Activated CD8-positive, alpha-beta memory T cell treated with anti-CD3 and anti-CD28 coated beads, Interleukin-2, amount 50 U/mL, for 24 hours (primary cell): ENCODE results near the gene GSTT4.
"Not testable (repeated sequence)": the region's sequence is repeated elsewhere in the genome, so short reads cannot be mapped to it uniquely, and the experiment has no call there.

Experiments
- DNase-seq: peaks from one replicate; pipeline ENCODE4 v3.0.0-alpha.2; 2020; ENCODE audit errors: extremely low read depth

The GSTT4 gene

DNA sequence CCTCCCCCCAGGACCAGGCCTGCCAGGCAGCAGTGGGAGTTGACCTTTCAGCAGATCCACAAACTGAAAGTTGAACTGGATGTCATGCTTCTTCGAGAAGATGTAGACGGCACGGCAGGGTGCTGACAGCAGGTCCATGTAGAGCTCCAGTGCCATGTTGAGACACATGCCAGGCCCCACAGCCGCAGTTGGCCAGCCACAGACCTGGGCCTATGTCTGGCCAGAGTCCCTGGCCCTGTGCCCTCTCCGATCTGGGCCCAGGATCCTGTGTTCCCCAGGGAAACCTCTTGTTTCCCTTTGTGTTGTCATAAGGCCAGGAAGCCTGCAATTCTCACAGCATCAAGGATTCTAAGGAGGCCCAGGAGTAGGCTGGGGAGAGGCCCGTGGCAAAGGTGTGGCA, at the start of gene GSTT4:
Gene GSTT4, minus strand, starts transcription at position 253 of the 400 bp plus-strand sequence. Its CDS starts 97 bp downstream, at position 156.
- no peak for DNase-seq

DNA sequence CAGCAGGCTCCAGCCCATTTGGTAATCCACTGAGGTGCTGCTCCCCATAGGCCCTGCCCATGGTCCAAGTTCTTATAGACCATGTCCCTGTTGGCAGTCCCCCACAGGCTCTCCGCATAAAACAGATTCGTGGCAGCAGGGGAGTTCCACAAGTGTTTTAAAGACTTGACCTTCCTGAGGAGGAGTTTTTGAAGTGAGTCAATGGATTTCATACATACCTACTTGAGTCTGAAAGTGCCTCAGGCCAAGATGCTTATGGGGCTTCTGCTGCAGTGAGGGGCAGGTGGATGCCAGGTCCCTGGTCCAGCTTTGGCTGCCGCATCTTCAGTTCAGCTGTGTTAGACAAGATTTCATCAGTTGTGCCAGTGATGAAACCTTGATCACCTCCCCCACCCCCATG, 49.1 kb upstream of the GSTT4 start:
- no peak for DNase-seq

DNA sequence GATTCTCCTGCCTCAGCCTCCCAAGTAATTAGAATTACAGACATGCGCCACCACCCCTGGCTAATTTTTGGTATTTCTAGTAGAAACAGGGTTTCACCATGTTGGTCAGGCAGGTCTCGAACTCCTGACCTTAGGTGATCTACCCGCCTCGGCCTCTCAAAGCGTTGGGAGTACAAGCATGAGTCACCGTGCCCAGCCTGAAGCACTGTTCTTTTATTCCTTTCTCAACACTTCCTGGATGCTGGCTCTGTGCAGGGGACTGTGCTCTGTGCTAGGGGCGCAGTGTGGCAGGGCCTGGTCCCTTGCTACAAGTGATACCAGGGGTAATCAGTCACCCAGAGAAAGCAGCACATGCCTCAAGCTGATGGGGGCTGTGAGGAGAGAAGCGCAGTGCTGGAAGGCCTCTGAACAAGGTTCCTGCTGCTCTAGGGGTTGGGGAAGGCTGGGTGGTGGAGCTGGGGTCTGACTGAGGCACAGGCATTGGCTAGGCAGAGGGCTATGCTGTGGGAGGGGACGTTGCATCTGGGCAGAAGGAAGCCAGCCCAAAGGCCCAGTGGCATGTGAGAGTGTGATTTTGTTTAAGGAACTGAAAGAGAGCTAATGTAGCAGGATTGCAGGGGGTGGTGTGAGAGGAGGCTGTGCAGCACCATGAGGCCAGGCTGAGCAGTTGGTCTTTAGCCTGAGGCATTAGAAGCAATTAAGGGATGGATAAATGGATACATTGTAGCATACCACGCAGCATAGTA, 48.4 kb upstream of the GSTT4 start:
- no peak for DNase-seq

DNA sequence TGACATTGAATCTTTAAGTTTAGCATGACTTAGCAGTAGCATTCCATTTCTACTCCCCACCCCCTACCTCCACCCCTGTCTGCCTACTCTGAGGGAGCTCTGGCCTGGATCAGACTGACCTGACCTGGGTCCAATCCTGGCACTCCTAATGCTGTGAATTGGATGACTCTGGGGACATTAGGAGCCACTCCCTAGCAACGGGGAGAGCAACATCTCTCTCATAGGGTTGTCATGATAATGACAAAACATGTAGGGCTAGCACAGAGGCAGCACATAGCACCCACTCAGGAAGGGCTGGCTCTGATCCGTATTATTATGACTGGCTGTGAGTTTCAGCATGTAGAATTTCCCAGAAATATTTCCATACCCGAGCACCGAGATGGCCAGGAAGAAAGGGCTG, 46.3 kb upstream of the GSTT4 start:
- no peak for DNase-seq

DNA sequence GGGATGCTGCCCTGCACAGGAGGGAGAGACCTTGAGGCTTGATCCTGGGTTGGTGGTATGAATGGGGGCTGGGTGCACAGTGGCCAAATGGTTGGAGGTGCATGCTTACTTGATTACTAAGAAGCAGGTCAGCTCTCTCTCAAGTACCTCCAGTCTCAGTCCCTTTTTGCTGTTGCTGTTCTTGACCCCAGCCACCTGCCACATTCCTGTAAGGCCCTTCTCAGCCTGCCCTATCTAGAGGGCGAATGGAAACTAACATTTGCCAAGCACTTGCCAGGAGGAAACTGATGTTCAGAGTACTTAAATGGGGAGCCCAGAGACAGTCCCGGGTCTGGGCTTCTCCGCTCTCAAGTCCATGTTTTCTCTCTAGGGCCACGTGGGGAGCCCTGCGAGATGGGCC, 45.8 kb upstream of the GSTT4 start:
- DNase-seq: no peak

DNA sequence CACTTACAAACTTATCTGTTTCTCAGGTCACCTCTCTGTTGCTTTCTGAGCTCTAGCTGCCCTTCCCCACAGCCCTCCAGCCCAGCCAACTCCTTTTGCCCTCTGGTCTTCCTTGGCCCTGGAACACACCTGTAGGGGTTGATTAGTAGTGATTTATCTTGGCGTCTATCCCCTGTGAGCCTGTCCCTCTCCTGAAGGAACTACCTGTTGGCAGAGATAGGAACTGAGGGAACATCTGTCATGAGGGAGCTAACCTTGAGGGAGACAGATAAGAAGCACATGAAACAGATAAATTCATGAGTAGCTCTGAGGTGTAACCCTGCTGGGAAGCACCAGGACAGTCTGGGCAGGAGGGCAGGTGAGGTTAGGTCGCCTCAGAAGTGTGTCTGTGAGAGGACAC, 44.7 kb upstream of the GSTT4 start:
- DNase-seq: no peak

DNA sequence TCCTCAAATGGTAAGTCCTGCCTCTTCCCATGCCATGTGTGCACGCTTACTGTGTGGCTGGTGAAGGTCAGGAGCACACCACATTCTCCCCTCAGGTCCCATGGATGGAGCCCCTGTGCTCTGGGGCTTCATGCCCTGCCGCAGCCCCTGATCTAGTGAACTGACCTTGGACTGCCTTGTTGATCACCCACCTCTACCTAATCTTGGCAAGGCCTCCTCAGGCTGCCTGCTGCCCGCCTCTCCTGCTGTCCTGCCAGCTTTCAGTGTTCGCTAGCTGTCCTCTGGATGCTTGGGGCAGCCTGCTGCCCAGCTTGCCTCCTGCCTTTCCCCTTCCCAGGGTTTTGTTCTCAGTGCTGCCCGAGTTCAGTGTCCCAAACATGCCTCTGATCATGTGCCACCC, 44.0 kb upstream of the GSTT4 start:
- no peak for DNase-seq

DNA sequence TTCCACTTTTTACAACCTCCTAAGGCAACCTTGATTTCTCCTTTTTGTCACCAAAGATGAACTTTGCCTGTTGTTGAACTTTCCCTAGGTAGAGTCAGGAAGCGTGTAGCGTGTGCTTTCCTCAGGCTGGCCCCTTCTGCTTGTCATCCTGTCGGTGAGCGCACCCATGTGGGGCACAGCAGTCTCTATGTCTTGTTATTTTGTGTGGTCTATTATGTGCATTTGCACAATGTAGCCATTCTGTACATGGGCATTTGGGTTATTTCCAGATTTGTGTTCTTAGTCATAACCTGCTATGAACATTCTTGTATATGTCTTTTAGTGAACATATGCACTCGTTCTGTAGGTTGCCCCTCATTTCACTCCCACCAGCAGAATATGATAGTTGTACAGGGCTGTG, 40.8 kb upstream of the GSTT4 start:
- DNase-seq: no peak

DNA sequence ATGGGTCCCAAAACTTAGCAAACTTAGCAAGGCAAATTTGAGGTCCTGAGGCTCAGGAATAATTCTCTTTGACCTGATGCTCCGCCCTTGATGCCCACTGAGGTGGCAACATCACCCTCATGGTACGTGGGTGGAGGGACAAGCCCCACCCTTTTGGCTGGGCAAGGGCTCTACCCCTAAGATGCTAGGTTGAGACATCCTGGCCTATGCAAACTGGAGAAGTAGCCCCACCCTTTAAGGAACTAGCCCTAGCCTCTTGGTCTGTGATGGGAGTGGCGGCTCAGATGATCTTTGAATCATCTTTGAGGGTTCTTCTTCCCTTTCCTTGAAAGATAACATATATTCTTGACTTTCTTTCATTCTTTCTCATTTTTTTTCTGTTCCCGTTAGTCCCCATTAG, 38.7 kb upstream of the GSTT4 start:
- DNase-seq: no peak

DNA sequence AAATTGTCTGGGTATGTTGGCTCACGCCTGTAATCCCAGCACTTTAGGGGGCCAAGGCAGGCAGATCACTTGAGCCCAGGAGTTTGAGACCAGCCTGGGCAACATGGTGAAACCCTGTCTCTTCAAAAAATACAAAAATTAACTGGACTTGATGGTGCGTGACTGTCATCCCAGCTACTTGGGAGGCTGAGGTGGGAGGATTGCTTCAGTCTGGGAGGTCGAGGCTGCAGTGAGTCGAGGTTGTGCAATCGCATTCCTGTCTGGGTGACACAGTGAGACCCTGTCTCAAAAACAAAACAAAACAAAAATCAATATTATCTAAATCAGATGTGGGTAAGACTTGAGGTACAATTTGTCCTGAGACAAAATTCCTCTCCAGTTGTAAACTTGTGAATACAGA, 38.2 kb upstream of the GSTT4 start:
- not testable (repeated sequence) for DNase-seq

DNA sequence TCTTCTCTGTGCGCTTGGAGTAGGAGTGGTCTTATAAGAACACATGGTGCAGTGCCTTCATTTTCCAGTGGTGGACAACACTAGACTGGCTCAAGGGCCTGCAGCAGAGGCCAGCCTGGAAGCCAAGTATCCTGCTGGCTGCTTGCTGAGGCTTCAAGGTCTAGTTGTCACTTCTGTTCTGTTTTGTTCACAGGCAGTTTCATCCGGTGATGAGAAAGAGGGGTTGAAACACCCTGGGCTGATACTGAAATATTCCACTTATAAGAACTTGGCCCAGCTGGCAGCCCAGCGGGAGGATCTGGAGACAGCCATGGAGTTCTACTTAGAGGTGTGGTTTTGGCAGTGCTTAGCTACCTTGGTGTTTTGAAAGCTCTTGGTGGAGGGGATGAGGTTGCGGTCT, 35.7 kb upstream of the GSTT4 start:
- no peak for DNase-seq

DNA sequence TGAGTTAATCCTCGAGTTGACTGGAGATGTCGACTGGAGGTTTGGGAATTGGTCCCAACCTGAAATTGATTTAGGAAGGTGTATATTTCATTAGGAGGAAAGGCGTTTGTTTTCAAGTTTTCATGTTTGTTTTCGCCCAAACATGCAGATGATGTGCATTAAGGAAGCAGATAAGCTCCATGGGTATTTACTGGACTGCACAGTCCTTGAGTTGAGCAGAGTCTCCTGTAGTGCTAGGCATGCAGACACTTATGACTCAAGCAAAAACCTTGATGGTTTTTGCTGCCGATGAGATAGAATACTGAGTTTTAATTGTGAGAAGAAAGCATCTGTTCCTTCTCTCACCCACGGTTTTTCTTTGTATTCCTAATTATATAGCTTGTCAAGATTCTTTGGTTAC, 33.8 kb upstream of the GSTT4 start:
- no peak for DNase-seq

DNA sequence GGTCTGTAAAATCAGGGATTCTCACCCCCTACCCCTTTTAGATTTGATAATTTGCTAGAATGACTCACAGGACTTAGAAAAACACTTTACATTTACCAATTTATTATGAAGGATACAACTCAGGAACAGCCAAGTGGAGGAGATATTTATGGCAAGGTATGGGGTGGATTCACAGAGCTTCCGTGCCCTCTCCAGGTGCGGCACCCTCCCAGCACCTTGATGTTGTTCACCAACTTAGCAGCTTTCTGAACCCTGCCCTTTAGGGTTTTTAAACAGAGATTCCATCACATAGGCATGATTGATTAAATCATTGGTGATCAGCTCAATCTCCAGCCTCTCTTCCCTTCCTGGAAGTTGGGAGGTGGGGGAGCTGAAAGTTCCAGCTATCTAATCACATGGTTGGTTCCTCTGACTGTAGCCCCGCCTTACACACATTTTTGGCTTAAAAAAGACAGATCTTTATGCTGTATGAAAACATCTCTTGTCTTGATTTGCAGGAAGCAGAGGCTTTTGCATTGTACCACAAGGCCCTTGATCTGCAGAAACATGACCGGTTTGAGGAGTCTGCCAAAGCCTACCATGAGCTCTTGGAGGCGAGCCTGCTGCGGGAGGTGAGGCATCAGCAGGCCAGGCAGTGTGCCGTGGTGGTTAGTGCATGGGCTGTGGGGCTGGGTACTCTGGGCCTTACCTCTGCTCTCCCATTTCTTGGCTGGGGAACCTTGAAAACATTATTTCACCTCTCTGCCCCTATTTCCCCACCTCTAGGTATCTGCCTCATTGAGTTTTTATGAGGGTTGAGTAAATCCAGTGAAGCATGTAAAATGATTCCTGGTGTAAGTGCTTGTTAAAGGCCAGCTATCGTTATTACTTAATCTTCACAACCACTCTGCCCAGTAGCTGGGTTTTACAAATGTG, 32.9 kb upstream of the GSTT4 start:
- no peak for DNase-seq

DNA sequence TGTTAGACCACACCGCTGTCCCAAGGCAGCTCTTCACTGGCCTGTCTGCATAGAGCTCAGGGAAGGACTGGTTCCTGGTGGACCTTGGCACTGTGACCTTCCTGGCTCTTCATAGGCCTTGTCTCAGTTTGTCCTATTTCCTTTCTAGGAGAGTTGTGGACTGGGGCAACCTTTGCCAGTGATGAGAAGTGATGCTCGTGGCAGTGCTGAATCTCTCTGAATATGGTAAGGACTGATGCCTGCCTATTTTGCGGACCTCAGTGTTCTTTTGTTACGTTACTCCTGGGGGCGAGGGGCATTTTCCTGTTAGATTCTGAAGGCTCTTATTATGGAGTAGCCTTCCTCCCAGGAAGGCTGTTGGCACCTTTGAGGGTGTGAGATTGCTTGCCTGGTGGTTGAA, 30.0 kb upstream of the GSTT4 start:
- DNase-seq: no peak

DNA sequence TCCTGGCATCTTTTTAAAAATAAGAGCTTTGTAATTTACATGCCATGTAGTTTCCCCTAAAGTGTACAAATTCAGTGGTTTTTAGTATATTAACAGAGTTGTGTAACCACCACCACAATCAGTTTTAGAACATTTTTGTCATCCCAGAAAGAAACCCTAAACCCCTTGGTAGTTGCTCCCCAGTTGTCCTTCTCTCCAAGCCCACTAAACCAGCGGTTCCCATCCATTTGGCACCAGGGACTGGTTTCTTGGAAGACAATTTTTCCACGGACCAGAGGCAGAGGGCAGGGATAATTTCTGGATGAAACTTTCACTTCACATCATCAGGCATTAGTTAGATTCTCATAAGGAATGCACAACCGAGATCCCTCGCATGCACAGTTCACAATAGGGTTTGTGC, 28.5 kb upstream of the GSTT4 start:
- no peak for DNase-seq

DNA sequence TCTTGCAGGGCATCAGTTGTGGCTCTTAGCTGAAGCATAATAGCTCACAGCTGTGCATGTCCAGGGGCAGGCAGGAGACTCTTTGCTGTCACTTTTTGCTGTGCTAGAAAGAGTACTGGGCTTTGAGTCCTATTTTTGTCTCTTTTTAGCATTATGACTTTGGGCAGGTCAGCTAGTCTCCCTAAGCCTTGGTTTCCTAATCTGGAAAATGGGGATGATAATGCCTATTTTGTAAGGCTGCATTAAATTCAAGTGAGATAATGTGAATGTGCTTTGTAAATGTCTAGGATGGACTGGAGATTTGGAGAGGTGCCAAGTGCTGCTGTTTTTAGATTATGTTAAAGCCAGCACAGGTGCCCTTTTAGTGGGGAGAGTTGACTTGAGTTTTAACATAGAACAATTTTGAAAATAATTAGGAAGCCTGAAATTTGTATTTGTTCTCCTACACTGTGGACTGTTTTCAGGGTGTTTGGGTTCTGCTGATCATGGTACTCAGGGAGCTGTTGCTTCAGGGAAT, 25.0 kb upstream of the GSTT4 start:
- DNase-seq: no peak

DNA sequence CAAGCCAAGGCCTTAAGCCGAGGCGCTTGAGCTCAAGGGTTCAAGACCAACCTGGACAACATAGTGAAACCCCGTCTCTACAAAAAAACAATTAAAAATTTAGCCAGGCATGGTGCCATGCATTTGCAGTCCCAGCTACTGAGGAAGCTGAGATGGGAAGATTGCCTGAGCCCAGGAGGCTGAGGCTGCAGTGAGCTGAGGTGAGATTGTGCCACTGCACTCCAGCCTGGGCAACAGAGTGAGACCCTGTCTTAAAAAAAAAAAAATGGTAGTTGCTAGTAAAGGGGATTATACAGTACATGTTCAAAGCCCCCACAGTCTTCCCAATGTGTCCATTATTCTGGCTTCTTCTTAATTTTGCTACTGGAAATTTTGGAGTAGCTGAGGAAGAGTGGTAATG, 24.1 kb upstream of the GSTT4 start:
- no peak for DNase-seq

DNA sequence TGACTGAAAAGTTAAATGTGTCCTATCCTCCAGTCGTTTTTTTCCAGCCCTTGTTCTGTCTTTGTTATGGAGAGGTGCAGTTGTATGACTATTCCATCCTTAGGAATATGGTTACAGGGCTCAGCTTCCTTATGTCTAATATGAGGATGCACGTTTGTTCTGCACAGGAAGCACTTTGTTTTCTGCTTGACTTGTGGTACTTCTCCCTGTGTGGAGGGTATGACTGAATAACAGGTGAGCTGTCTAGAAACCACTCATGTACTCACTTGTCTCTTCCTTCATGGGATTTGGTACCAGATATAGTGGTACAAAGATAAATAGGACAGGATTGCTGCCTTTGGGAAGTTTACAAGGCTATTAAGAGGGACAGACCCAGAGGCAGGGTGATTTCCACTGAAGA, 23.3 kb upstream of the GSTT4 start:
- no peak for DNase-seq

DNA sequence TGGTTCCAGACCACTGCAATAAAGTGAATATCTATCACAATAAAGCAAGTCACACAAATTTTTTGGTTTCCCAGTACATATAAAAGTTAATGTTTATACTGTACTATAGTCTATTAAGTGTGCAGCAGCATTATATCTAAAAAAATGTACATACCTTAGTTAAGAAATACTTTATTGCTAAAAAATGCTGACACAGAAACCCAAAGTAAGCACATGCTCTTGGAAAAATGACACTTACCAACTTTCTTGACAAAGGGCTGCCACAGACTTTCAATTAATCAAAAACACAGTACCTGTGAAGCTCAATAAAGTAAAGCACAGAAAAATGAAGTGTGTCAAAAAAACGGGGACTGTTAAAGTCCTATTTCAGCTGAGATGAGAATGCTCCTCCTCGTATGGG, 22.7 kb upstream of the GSTT4 start:
- DNase-seq: no peak

DNA sequence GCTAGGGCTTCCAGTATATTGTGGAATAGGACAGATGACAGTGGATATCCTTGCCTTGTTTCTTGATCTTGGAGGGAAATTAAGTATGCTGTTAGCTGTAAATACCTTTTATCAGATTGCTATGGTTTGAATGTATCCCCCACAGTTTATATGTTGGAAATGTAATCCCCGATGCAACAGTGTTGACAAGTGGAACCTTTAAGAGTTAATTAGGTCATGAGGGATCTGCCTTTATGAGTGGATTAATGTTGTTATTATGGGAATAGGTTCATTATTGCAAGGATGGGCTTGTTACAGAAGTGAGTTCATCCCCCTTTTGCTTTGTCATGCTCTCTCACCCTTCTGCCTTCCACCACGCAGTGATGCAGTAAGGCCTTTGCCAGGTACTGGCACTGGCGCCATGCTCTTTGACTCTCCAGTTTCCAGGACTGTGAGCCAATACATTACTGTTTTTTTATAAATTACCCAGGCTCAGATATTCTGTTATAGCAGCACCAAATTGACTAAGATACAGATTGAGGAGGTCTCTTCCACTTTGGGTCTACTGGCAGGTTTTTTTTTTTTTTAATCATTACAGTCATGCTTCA, 22.2 kb upstream of the GSTT4 start:
- no peak for DNase-seq

DNA sequence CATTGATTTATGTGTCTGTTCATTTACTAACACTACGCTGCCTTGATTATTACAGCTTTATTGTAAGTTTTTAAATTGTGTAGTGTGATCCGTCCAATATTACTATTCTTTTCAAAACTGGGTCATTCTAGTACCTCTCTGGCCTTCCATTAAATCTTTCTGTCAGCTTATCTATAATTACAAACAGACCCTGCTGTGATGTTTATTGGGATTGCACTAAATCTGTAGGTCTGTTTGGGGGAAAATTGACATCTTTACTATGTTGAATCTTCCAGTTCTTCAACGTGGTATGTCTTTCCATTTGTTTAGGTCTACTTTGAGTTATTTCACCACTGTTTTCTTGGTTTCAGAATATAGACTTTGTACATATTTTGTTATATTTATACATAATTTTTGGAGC, 21.5 kb upstream of the GSTT4 start:
- no peak for DNase-seq

DNA sequence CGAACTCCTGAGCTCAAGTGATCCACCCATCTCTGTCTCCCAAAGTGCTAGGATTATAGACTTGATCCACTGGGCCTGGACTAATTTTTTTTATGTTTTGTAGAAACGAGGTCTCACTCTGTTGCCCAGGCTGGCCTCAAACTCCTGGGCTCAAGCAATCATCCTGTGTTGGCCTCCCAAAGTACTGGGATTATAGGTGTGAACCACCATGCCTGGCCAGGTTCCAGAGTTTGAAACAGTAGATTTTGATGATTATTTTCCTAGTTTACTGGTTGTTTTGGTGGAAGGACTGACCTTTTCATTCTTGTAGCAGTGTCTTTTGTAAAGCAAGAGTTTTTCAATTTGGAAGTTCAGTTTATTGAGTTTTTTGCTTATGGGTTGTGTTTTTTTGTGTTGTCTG, 20.8 kb upstream of the GSTT4 start:
- DNase-seq: no peak

DNA sequence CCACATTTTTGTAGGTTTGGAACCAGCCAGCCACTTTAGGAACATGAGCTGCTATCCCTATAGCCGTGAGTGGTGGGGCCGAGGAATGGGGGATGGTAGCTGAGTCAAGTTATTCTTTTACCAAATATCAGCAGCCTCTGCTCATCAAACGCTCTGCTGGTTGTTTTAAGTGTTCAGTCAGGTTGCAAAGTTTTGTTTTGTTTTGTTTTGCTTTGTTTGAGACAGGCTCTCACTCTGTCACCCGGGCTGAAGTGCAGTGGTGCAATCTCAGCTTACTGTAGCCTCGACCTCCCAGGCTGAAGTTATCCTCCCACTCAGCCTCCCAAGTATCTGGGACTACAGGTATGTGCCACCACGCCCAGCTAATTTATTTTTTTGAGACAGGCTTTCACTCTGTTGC, 20.2 kb upstream of the GSTT4 start:
- no peak for DNase-seq
